Subcutaneous abdominal adipose tissue (tissue), 5 donors: ENCODE results near the gene ZPBP.

ENCODE experiments used
- H3K27ac ChIP-seq: one replicate; pipeline ENCODE4 v1.7.0; 2013; ENCODE audit warnings: low read depth, mild to moderate bottlenecking, inconsistent platforms, low read length, moderate library complexity
- H3K27me3 ChIP-seq, 5 donors: one replicate each; pipeline ENCODE4 v1.7.0; 2013; ENCODE audit warnings: low read length in 5 of 5, inconsistent platforms in 1 of 5; ENCODE audit not compliant: control insufficient read depth in 5 of 5, insufficient read depth in 4 of 5
- H3K36me3 ChIP-seq, 5 donors: one replicate each; pipeline ENCODE4 v1.7.0; 2013; ENCODE audit warnings: low read length in 5 of 5; ENCODE audit not compliant: control insufficient read depth in 5 of 5, insufficient read depth in 5 of 5
- H3K4me1 ChIP-seq, 5 donors: one replicate each; pipeline ENCODE4 v1.7.0; 2013; ENCODE audit warnings: low read length in 5 of 5, mild to moderate bottlenecking in 3 of 5, moderate library complexity in 1 of 5; ENCODE audit not compliant: control insufficient read depth in 5 of 5, insufficient read depth in 5 of 5
- H3K4me3 ChIP-seq, 5 donors: one replicate each; pipeline ENCODE4 v1.7.0; 2013; ENCODE audit warnings: low read length in 5 of 5, low read depth in 1 of 5
- H3K9ac ChIP-seq, 5 donors: one replicate each; pipeline ENCODE4 v1.7.0; 2013; ENCODE audit warnings: low read length in 5 of 5, mild to moderate bottlenecking in 4 of 5, moderate library complexity in 3 of 5
- H3K9me3 ChIP-seq, 5 donors: one replicate each; pipeline ENCODE4 v1.7.0; 2013; ENCODE audit warnings: low read length in 5 of 5; ENCODE audit not compliant: control insufficient read depth in 5 of 5
- donor health status: healthy.
- donor health status: healthy.
- donor health status: healthy.
- donor health status: healthy.
- donor health status: healthy.

ZPBP gene, protein sequence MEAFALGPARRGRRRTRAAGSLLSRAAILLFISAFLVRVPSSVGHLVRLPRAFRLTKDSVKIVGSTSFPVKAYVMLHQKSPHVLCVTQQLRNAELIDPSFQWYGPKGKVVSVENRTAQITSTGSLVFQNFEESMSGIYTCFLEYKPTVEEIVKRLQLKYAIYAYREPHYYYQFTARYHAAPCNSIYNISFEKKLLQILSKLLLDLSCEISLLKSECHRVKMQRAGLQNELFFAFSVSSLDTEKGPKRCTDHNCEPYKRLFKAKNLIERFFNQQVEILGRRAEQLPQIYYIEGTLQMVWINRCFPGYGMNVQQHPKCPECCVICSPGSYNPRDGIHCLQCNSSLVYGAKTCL

DNA sequence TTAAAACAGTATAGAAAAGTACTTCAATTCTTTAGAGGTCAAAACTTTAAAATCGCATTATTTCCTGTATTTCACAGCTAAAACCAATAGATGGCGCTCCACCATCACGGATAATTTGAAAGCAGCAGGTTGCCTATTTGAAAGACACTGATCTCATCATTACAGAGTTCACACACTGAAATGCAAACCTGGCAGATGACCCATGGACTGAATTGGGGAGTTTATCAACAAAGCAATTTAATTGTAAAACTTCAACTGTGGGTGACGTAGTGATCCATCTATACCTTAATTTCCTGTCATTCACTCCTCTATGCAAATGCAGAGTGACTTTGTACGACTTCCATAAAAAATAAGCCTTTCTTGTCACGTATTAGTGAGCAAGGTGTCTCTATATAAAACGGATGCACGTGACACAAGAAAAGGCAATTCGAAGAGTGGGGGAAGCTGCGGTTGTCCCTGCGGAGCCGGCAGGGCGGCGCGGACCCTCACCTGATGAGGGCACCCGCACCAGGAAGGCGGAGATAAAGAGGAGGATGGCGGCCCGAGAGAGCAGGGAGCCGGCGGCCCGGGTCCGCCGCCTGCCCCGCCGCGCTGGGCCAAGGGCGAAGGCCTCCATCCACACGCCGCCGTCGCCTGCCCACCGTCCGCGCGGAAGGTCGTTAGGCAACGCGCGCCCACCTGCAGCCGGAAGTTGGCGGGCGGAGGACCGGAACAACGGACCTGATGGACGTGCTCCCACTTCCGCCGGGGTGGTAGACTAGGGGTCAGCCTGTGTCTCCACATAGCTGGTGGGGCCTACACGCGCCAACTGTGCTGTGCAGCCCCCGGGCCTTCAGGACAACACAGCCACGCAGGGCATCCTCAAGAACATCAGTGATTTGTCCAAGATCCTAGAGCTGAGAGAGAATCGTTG is at the start of gene ZPBP:
TSS of gene ZPBP (minus strand) at position 668 of the 913 bp plus-strand sequence. CDS start at position 616, 52 bp downstream.
- Histone ChIP-seq H3K27me3 (no peaks in the 10 kb centered on the region), H3K9me3 (no peaks in the 10 kb centered on the region), H3K4me1 (peaks cover 0 to 7% (median 7%) of the 10 kb centered on the region in 5 donors), H3K36me3 (no peaks in the 10 kb centered on the region), H3K27ac (no peak within 1 kb of the TSS), H3K4me3 (peak within 1 kb of the TSS; percentile 47 to 64 (median 54)), H3K9ac (peak within 1 kb of the TSS in 1 of 5 donors; percentile 15)

DNA sequence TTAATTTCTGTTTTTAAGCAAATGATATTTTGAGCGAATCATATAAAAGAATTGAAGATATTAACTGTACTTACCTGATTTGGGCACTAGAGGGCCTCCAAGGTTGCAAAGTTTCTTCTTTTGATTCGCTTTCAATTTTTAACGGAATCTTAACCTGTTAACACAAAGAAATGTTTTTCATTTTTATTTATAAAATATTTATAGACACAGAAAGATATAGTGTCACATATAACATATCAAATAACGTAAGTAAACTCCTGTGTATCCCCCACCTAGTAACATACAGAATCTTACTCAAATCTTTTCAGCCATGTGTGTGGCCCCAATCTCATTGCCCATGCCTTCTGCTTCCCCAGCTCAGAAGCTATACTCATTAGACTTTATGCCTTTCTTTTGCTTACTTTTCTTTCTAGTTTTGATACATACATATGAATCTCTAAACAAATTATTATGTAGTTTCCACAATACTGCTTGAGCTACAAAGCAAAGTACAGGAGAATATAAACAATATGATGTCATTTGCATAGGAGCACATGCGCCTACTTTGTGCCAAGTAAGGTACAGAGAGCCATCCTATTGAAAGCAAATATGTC is 49.5 kb upstream of the ZPBP start:
- H3K9me3 ChIP-seq: peaks cover 0 to 3% (median 0%) of the 10 kb centered on the region in 5 donors
- H3K27me3 ChIP-seq: peaks cover 0 to 4% (median 0%) of the 10 kb centered on the region in 5 donors
- no peaks in the 10 kb centered on the region for H3K36me3 ChIP-seq
- H3K4me1 ChIP-seq: no peaks in the 10 kb centered on the region
- no peak overlapping the region for H3K27ac ChIP-seq
- H3K9ac ChIP-seq: no peak overlapping the region
- H3K4me3 ChIP-seq: no peak overlapping the region

DNA sequence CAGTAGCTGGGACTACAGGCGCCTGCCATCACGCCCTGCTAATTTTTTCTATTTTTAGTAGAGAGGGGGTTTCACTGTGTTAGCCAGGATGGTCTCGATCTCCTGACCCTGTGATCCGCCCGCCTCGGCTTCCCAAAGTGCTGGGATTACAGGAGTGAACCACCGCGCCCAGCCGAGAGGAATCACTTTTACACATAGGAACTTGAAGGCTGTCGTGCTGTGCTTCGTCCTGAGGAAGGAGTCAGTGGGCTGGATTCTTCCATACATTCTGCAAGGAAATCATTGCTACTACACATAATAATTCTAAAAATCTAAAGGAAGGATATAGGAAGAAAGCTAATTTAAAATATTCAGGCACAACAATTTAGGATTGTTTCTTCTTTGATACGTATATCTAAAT is 48.8 kb upstream of the ZPBP start:
- no peak overlapping the region for H3K27ac ChIP-seq
- no peaks in the 10 kb centered on the region for H3K36me3 ChIP-seq
- peaks cover 0 to 3% (median 0%) of the 10 kb centered on the region in 5 donors for H3K27me3 ChIP-seq
- H3K4me1 ChIP-seq: no peaks in the 10 kb centered on the region
- H3K9me3 ChIP-seq: peaks cover 0 to 3% (median 0%) of the 10 kb centered on the region in 5 donors
- H3K9ac ChIP-seq: no peak overlapping the region
- H3K4me3 ChIP-seq: no peak overlapping the region

DNA sequence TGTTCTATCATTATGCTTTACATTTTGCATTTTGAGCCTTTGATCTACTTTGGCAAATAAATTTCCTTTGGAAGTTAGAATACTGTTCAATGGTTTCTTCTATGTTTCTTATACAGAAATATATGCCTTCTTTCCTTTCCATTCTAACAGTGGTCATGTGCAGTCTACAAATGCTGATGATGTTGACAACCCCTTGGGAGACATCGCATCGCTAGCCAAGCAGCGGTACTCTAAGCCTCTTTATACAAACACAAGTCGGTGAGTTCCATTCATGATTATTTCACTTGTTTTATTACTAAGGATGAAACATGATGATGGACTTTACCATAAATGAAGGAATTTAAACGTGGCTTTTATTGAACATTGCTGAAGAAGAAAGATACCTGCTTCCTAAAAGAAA is 48.1 kb upstream of the ZPBP start:
- no peak overlapping the region for H3K27ac ChIP-seq
- H3K36me3 ChIP-seq: no peaks in the 10 kb centered on the region
- peaks cover 0 to 3% (median 0%) of the 10 kb centered on the region in 5 donors for H3K27me3 ChIP-seq
- no peak overlapping the region for H3K9ac ChIP-seq
- H3K4me3 ChIP-seq: no peak overlapping the region
- H3K9me3 ChIP-seq: peaks cover 0 to 3% (median 0%) of the 10 kb centered on the region in 5 donors
- H3K4me1 ChIP-seq: no peaks in the 10 kb centered on the region

DNA sequence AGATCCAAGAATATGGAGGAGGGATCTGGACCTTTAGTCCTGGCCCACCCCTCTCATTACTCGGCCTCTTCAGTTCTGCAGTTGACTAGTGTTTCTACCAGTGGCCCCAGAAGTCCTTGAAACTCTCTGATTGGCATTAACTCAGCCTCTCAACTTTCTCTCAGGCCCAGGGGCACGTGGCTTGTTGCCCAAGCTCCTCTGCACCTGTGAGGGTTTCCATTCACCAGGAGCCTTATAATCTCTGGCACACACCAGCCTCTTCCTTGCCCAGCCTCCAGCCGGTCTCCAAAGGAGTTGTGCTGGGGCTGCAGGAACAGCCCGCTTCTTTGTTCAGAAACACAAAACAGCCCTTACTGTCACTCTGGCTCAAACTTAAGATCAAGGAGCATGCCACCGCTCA is 47.6 kb upstream of the ZPBP start:
- H3K9ac ChIP-seq: no peak overlapping the region
- no peaks in the 10 kb centered on the region for H3K36me3 ChIP-seq
- no peaks in the 10 kb centered on the region for H3K4me1 ChIP-seq
- peaks cover 0 to 3% (median 0%) of the 10 kb centered on the region in 5 donors for H3K9me3 ChIP-seq
- no peak overlapping the region for H3K27ac ChIP-seq
- peaks cover 0 to 3% (median 0%) of the 10 kb centered on the region in 5 donors for H3K27me3 ChIP-seq
- H3K4me3 ChIP-seq: no peak overlapping the region

DNA sequence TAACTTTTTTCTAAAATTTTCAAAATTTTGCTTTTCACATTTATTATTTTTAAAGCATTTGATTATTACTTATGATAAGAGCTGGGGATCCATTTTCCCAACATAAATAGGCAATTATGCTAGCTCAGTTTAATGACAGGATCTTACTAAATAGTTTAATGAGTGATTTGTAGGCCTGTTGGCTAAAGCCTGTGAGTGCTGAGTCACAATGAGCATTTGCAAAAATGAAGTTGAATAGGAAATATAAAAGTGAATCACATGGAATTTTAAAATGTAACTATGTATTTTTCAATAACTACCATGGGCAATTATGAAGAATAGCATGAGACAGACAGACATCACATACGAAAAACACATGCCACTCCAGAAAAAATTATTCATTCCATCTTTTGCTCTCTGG is 45.1 kb upstream of the ZPBP start:
- peaks cover 0 to 3% (median 0%) of the 10 kb centered on the region in 5 donors for H3K27me3 ChIP-seq
- H3K9me3 ChIP-seq: peaks cover 0 to 3% (median 0%) of the 10 kb centered on the region in 5 donors
- H3K36me3 ChIP-seq: no peaks in the 10 kb centered on the region
- H3K27ac ChIP-seq: no peak overlapping the region
- no peaks in the 10 kb centered on the region for H3K4me1 ChIP-seq
- H3K9ac ChIP-seq: no peak overlapping the region
- no peak overlapping the region for H3K4me3 ChIP-seq

DNA sequence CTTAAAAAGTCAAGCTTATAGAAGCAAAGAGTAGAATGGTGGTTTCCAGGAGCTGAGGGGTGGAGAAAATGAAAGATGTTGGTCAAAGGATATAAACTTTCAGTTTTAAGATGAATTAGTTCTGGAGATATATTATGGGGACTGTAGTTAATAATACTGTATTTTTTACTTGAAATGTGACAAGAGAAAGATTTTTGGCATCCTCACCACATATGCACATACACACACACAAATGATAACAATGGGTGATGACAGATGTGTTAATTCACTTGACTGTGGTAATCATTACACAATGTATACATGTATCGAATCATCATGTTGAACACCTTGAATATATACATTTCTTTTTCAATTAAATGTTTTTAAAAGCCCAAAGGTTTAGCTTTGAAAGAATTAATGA is 32.7 kb upstream of the ZPBP start:
- no peak overlapping the region for H3K4me3 ChIP-seq
- H3K4me1 ChIP-seq: no peaks in the 10 kb centered on the region
- no peaks in the 10 kb centered on the region for H3K9me3 ChIP-seq
- no peak overlapping the region for H3K9ac ChIP-seq
- no peak overlapping the region for H3K27ac ChIP-seq
- H3K36me3 ChIP-seq: no peaks in the 10 kb centered on the region
- no peaks in the 10 kb centered on the region for H3K27me3 ChIP-seq

DNA sequence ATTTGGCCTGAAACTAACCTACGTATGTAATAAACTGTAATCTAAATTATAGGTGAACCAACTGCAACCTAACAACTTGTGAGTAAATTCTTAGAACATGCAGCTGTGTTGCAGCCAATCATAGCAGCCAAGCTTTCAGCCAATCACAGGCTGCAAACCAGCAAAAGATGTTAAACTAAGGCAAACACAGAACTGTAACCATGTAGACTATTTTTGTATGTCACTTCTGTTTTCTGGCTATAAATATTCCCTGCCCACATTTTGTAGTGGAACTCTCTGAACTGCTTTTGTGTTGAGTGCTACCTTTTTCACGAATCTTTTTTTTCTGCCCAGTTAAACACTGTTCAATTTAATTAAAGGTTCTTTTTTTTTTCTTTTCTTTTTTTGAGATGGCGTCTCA is 28.2 kb upstream of the ZPBP start:
- H3K4me1 ChIP-seq: no peaks in the 10 kb centered on the region
- no peak overlapping the region for H3K4me3 ChIP-seq
- no peak overlapping the region for H3K9ac ChIP-seq
- no peaks in the 10 kb centered on the region for H3K9me3 ChIP-seq
- no peak overlapping the region for H3K27ac ChIP-seq
- no peaks in the 10 kb centered on the region for H3K27me3 ChIP-seq
- no peaks in the 10 kb centered on the region for H3K36me3 ChIP-seq

DNA sequence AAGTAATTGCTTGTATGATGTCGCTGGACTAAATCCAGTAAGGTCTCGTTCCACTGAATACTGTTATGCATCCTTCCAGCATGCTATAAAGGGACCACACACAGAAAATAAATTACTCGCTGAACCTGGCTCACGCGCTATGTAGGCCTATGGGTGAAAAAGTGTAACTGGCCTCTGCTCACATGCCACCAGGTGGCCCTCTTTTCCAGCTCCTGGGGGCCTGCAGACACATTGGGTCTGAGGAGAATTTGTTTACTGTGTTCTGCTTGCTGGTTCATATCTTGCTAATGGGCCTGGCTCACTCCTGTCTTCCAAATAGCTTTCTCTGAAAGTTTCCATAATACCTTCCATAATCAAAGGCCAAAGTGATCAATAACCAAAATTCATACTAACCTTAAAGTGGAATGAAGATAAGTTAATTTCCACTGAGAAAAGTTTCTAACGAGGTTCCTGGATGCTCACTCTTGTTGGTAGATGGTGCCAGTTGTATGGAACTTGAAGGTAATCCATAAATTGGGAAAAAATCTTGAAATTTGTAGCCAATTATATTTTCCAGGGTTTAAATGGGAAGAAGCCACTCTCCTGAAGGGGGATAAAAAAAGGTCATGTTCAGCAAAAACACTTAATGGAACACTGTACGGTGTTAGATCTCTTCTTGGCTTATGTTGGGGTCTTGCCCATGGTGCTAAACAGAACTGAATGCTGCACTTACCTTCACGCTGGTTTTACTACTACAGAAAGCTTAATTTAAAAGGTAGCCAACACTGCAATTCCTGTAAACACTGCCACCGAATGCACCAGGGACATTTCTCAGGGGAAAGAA is 27.0 kb upstream of the ZPBP start:
- no peak overlapping the region for H3K4me3 ChIP-seq

More for the DNA sequence above, 27.0 kb upstream of the ZPBP start:
- Histone ChIP-seq H3K4me1 (no peaks in the 10 kb centered on the region), H3K9ac (no peak overlapping the region), H3K9me3 (no peaks in the 10 kb centered on the region), H3K27me3 (no peaks in the 10 kb centered on the region), H3K27ac (no peak overlapping the region), H3K36me3 (no peaks in the 10 kb centered on the region)
